Measurements from ENCODE around the gene DLX5.

Gene DLX5

GRCh38 chr7:97004247-97005182 lies 20.1 kb downstream of the DLX5 start:
- POLR2A ChIA-PET: no interaction called here
- Histone ChIP-seq H3K36me3 (ENCODE audit: control insufficient read depth in 4 of 4, insufficient read depth in 4 of 4, low read length in 3 of 4) (no peaks in the 10 kb centered on the region), H3K27me3 (replicated peaks in 2 of 5; ENCODE audit: control insufficient read depth in 4 of 5, insufficient read depth in 5 of 5, low read length in 4 of 5) (peaks cover 45 to 100% (median 65%) of the 10 kb centered on the region in 5 experiments), H3K4me3 (ENCODE audit: control insufficient read depth in 1 of 7, extremely low read depth in 1 of 7, insufficient read depth in 4 of 7, low read depth in 2 of 7, low read length in 6 of 7) (peak overlapping the region in 1 of 7 experiments; percentile 33), H3K9me3 (ENCODE audit: control extremely low read depth in 1 of 5, control insufficient read depth in 4 of 5, insufficient read depth in 2 of 5, low read depth in 1 of 5, low read length in 4 of 5) (peaks cover 0 to 2% (median 0%) of the 10 kb centered on the region in 5 experiments), H3K27ac (ENCODE audit: insufficient read depth in 1 of 2, low read depth in 1 of 2, low read length in 2 of 2, poor library complexity in 1 of 2, severe bottlenecking in 2 of 2) (no peak overlapping the region), H3K4me1 (ENCODE audit: control extremely low read depth in 1 of 4, control insufficient read depth in 4 of 4, insufficient read depth in 4 of 4, low read length in 3 of 4) (peaks cover 0 to 23% (median 12%) of the 10 kb centered on the region in 4 experiments)
- 6% methylated on average over 6 of the region's 20 CpGs for WGBS (ENCODE audit: insufficient coverage)
- peak in 1 of 3 donors; percentile 37 for DNase-seq
- CTCF ChIA-PET: interaction anchor here (0.9 to 1.5 kb wide), 2 partner anchors 13 to 16 kb away, joined by 3 read pairs; no protein-coding TSS in a partner anchor

DNA sequence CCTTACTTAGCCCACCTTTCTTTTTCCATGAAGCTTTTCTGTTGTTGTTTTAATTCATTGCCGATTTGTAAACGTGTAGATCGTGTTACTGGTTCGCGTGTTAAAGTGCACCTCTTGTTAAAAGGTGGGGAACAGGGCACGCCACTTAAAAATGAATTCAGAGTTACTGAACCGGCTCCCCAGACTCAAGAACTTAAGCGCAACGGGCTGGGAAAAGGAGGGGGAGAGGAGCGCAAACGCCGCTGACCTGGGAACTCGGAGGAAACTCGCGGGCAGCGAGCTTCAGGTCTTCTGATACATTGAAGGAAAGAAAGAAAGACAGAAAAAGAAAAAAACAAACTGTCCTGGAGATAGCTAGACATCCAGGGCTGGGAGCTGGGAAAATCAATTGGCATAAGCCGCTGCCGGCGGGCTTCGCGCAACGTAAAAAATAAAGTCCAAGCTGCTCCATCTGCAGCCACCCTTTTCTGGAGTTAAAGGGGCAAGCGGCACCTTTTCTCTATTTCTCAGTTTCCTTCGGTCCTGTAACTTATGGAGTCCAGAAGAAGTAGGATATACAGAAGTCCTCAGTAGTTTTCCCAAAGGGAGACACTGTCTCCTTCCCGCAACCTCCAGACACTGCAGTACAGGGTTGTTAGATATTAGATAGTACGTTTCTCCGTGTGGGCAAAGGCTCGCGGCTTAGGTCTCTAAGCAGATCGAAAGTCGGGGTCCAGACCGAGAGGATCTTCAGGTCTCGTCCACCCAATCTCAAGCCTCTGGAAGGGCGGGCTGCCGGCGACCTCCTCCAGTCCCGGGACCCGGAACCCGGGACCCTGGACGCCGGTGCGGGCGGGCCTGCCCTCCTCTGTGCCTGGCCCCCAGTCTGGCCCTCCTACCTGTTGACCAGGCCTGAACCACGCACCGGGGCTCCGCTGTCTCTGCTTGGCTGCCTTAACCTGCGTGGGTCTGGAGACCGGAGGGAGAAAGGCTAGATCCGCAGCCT lies 21.1 kb downstream of the DLX5 start:
- 9% methylated on average over 44 of the region's 49 CpGs for WGBS (ENCODE audit: insufficient coverage)
- Histone ChIP-seq H3K9me3 (ENCODE audit: control extremely low read depth in 1 of 5, control insufficient read depth in 4 of 5, insufficient read depth in 2 of 5, low read depth in 1 of 5, low read length in 4 of 5) (peaks cover 0 to 2% (median 0%) of the 10 kb centered on the region in 5 experiments), H3K4me3 (ENCODE audit: control insufficient read depth in 1 of 7, extremely low read depth in 1 of 7, insufficient read depth in 4 of 7, low read depth in 2 of 7, low read length in 6 of 7) (no peak overlapping the region), H3K27me3 (replicated peaks in 2 of 5; ENCODE audit: control insufficient read depth in 4 of 5, insufficient read depth in 5 of 5, low read length in 4 of 5) (peaks cover 41 to 100% (median 57%) of the 10 kb centered on the region in 5 experiments), H3K4me1 (ENCODE audit: control extremely low read depth in 1 of 4, control insufficient read depth in 4 of 4, insufficient read depth in 4 of 4, low read length in 3 of 4) (peaks cover 0 to 23% (median 12%) of the 10 kb centered on the region in 4 experiments), H3K27ac (ENCODE audit: insufficient read depth in 1 of 2, low read depth in 1 of 2, low read length in 2 of 2, poor library complexity in 1 of 2, severe bottlenecking in 2 of 2) (no peak overlapping the region), H3K36me3 (ENCODE audit: control insufficient read depth in 4 of 4, insufficient read depth in 4 of 4, low read length in 3 of 4) (no peaks in the 10 kb centered on the region)
- POLR2A ChIA-PET: no interaction called here
- CTCF ChIA-PET: interaction anchor here (1.4 to 2.9 kb wide), 2 partner anchors 9 to 23 kb away, joined by 4 to 14 read pairs; no protein-coding TSS in a partner anchor
- peak in 1 of 3 donors; percentile 24 for DNase-seq

GRCh38 chr7:97002555-97003261 lies 21.9 kb downstream of the DLX5 start:
- Histone ChIP-seq H3K27me3 (replicated peaks in 2 of 5; ENCODE audit: control insufficient read depth in 4 of 5, insufficient read depth in 5 of 5, low read length in 4 of 5) (peaks cover 33 to 100% (median 56%) of the 10 kb centered on the region in 5 experiments), H3K4me1 (ENCODE audit: control extremely low read depth in 1 of 4, control insufficient read depth in 4 of 4, insufficient read depth in 4 of 4, low read length in 3 of 4) (peaks cover 0 to 23% (median 12%) of the 10 kb centered on the region in 4 experiments), H3K4me3 (ENCODE audit: control insufficient read depth in 1 of 7, extremely low read depth in 1 of 7, insufficient read depth in 4 of 7, low read depth in 2 of 7, low read length in 6 of 7) (no peak overlapping the region), H3K36me3 (ENCODE audit: control insufficient read depth in 4 of 4, insufficient read depth in 4 of 4, low read length in 3 of 4) (no peaks in the 10 kb centered on the region), H3K27ac (ENCODE audit: insufficient read depth in 1 of 2, low read depth in 1 of 2, low read length in 2 of 2, poor library complexity in 1 of 2, severe bottlenecking in 2 of 2) (no peak overlapping the region), H3K9me3 (ENCODE audit: control extremely low read depth in 1 of 5, control insufficient read depth in 4 of 5, insufficient read depth in 2 of 5, low read depth in 1 of 5, low read length in 4 of 5) (peaks cover 0 to 2% (median 0%) of the 10 kb centered on the region in 5 experiments)
- CTCF ChIA-PET: interaction anchor here (1.4 to 2.9 kb wide), 2 partner anchors 10 to 24 kb away, joined by 4 to 14 read pairs; no protein-coding TSS in a partner anchor
- POLR2A ChIA-PET: no interaction called here
- peak in 1 of 3 donors; percentile 15 for DNase-seq
- WGBS (ENCODE audit: insufficient coverage): 19% methylated on average over 15 of the region's 22 CpGs

DNA sequence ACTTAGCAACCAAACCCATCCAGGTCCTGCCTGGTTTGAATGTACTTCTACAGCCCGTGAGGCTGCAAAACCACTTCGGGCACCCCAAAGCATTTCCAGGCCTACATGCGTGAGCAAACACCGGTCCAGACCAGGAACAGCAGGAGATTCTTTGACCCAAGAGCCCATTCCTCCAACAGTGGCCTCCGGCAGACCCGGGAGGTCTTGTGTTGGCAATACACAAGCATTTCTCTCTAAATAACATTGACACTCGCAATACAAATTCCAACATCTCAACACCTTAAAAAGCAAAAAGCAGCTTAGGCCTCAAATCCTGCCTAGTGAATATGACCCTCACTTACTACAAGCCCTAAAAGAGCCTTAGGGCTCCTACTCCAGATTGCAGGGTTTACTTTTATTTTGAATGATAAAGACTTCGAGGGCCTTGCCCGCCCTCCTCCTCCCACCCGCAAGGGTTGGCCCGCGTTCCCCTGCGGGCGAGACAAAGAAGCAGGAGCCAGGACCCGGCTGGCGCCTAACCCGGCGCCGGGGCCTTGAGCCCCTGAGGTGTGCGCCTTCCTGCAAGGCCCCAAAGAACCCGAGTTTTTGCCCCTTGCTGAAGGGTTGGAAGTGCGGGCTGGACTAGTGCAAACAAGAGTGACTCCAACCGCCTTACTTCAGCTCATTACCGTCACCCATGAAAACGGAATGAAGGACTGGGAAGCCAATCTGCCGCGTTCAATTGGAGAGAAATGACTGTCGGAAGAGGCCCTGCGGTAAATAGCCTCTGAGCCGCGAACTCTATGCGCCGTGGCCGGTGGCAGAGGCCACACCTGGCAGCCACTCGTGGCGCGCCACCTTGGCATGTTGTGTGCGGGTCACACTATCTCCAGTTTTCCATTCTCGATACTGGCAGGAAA lies 22.7 kb downstream of the DLX5 start:
- POLR2A ChIA-PET: no interaction called here

DNA sequence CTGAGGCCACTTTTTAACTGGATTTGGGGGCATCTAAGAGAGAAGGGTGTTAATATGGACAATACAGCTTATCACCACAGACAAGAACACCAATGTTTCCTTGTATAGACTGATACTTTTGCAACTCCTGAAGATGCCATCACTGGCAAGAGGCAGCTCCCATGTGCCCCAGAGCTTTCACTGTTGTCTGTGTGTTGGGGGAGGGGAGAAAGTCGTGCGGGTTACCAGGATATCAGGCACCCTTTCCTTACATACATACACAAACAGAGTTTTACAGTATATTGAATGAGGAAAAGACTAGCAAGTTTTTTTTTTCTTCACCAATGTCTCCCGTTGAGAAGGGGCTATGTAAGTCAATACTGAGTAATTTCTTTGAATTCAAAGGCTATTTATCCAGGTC lies 23.4 kb downstream of the DLX5 start:
- no peaks in the 10 kb centered on the region for H3K36me3 ChIP-seq (ENCODE audit: control insufficient read depth in 4 of 4, insufficient read depth in 4 of 4, low read length in 3 of 4)
- no peak overlapping the region for H3K4me3 ChIP-seq (ENCODE audit: control insufficient read depth in 1 of 7, extremely low read depth in 1 of 7, insufficient read depth in 4 of 7, low read depth in 2 of 7, low read length in 6 of 7)
- ChIA-PET POLR2A (no interaction called here), CTCF (interaction anchor here (0.7 to 2.9 kb wide), 6 partner anchors 11 to 25 kb away, joined by 3 to 14 read pairs (median 5); partner anchors contain the start of gene DLX5)
- peaks cover 33 to 100% (median 60%) of the 10 kb centered on the region in 5 experiments for H3K27me3 ChIP-seq (replicated peaks in 2 of 5; ENCODE audit: control insufficient read depth in 4 of 5, insufficient read depth in 5 of 5, low read length in 4 of 5)
- DNase-seq: peak in 1 of 3 donors; percentile 1
- no CpG with 5 or more reads among the region's 3 CpGs for WGBS (ENCODE audit: insufficient coverage)
- H3K4me1 ChIP-seq (ENCODE audit: control extremely low read depth in 1 of 4, control insufficient read depth in 4 of 4, insufficient read depth in 4 of 4, low read length in 3 of 4): peaks cover 0 to 15% (median 7%) of the 10 kb centered on the region in 4 experiments
- H3K27ac ChIP-seq (ENCODE audit: insufficient read depth in 1 of 2, low read depth in 1 of 2, low read length in 2 of 2, poor library complexity in 1 of 2, severe bottlenecking in 2 of 2): no peak overlapping the region
- peaks cover 0 to 2% (median 0%) of the 10 kb centered on the region in 5 experiments for H3K9me3 ChIP-seq (ENCODE audit: control extremely low read depth in 1 of 5, control insufficient read depth in 4 of 5, insufficient read depth in 2 of 5, low read depth in 1 of 5, low read length in 4 of 5)

More for the DNA sequence above, 22.7 kb downstream of the DLX5 start:
- H3K9me3 ChIP-seq (ENCODE audit: control extremely low read depth in 1 of 5, control insufficient read depth in 4 of 5, insufficient read depth in 2 of 5, low read depth in 1 of 5, low read length in 4 of 5): peaks cover 0 to 2% (median 0%) of the 10 kb centered on the region in 5 experiments
- peaks cover 0 to 19% (median 12%) of the 10 kb centered on the region in 4 experiments for H3K4me1 ChIP-seq (ENCODE audit: control extremely low read depth in 1 of 4, control insufficient read depth in 4 of 4, insufficient read depth in 4 of 4, low read length in 3 of 4)
- WGBS (ENCODE audit: insufficient coverage): 30% methylated on average over 26 of the region's 39 CpGs
- CTCF ChIA-PET: interaction anchor here (0.7 to 2.9 kb wide), 5 partner anchors 11 to 25 kb away, joined by 3 to 14 read pairs (median 4); partner anchors contain the start of gene DLX5
- DNase-seq: peak in 1 of 3 donors; percentile 5
- H3K36me3 ChIP-seq (ENCODE audit: control insufficient read depth in 4 of 4, insufficient read depth in 4 of 4, low read length in 3 of 4): no peaks in the 10 kb centered on the region
- no peak overlapping the region for H3K4me3 ChIP-seq (ENCODE audit: control insufficient read depth in 1 of 7, extremely low read depth in 1 of 7, insufficient read depth in 4 of 7, low read depth in 2 of 7, low read length in 6 of 7)
- H3K27ac ChIP-seq (ENCODE audit: insufficient read depth in 1 of 2, low read depth in 1 of 2, low read length in 2 of 2, poor library complexity in 1 of 2, severe bottlenecking in 2 of 2): no peak overlapping the region
- H3K27me3 ChIP-seq (replicated peaks in 2 of 5; ENCODE audit: control insufficient read depth in 4 of 5, insufficient read depth in 5 of 5, low read length in 4 of 5): peaks cover 33 to 100% (median 56%) of the 10 kb centered on the region in 5 experiments

All from common myeloid progenitor, CD34-positive (primary cell).